Neuronal stem cell (in vitro differentiated cells): Measurements from ENCODE around the gene VSIG2.

Experiments used
- DNase-seq: peaks from one replicate; pipeline ENCODE4 v3.0.0-alpha.2; 2013; ENCODE audit warnings: low spot score
- H2AFZ ChIP-seq: one replicate; pipeline ENCODE4 v1.6.1; 2013; ENCODE audit warnings: mild to moderate bottlenecking, low read length, inconsistent platforms
- H2AK5ac ChIP-seq: 2 replicates; pipeline ENCODE4 v1.6.1; 2013; ENCODE audit warnings: low read depth, mild to moderate bottlenecking, inconsistent platforms, low read length, moderate library complexity, mixed read lengths
- H2BK120ac ChIP-seq: 2 replicates; pipeline ENCODE4 v1.6.1; 2013; ENCODE audit warnings: low read depth, mild to moderate bottlenecking, inconsistent platforms, low read length, moderate library complexity, mixed read lengths
- H2BK12ac ChIP-seq: one replicate; pipeline ENCODE4 v1.6.1; 2013; ENCODE audit warnings: low read length, inconsistent platforms
- H2BK15ac ChIP-seq: 2 replicates; pipeline ENCODE4 v1.6.1; 2013; ENCODE audit warnings: mild to moderate bottlenecking, low read length, inconsistent platforms, mixed read lengths
- H2BK5ac ChIP-seq: one replicate; pipeline ENCODE4 v1.6.1; 2013; ENCODE audit warnings: inconsistent platforms, mild to moderate bottlenecking, low read length, moderate library complexity
- H3K14ac ChIP-seq: one replicate; pipeline ENCODE4 v1.6.1; 2013; ENCODE audit warnings: low read length, inconsistent platforms
- H3K18ac ChIP-seq: 2 replicates; pipeline ENCODE4 v1.6.1; 2013; ENCODE audit warnings: low read length, inconsistent platforms
- H3K23ac ChIP-seq: 2 replicates; pipeline ENCODE4 v1.6.1; 2013; ENCODE audit warnings: low read depth, mild to moderate bottlenecking, mixed read lengths, low read length, inconsistent platforms; ENCODE audit not compliant: poor library complexity
- H3K27ac ChIP-seq: replicated peaks from 3 replicates; pipeline ENCODE4 v1.5.1; 2013; ENCODE audit warnings: low read length, inconsistent platforms
- H3K27me3 ChIP-seq, 3 experiments: 2 replicates each; pipeline ENCODE4 v1.6.1; 2013; ENCODE audit warnings: low read length in 3 of 3, mild to moderate bottlenecking in 2 of 3, inconsistent platforms in 1 of 3, low read depth in 1 of 3, mixed read lengths in 1 of 3, moderate library complexity in 1 of 3; ENCODE audit not compliant: control insufficient read depth in 3 of 3, insufficient read depth in 3 of 3
- H3K36me3 ChIP-seq, 2 donors: replicated peaks in 1 of 2; 2 replicates each; pipeline ENCODE4 v1.6.1; 2013; ENCODE audit warnings: low read length in 2 of 2; ENCODE audit not compliant: control insufficient read depth in 2 of 2, insufficient read depth in 2 of 2
- H3K4ac ChIP-seq: 2 replicates; pipeline ENCODE4 v1.6.1; 2013; ENCODE audit warnings: inconsistent platforms, mild to moderate bottlenecking, low read length, moderate library complexity
- H3K4me1 ChIP-seq, 2 donors: 1 replicate in 1 of 2; 2 replicates in 1 of 2; pipeline ENCODE4 v1.6.1; 2013; ENCODE audit warnings: low read length in 2 of 2, low read depth in 1 of 2; ENCODE audit not compliant: control insufficient read depth in 2 of 2, insufficient read depth in 1 of 2
- H3K4me2 ChIP-seq: one replicate; pipeline ENCODE4 v1.6.1; 2013; ENCODE audit warnings: mild to moderate bottlenecking, low read length, inconsistent platforms; ENCODE audit not compliant: insufficient read depth, poor library complexity, severe bottlenecking
- H3K4me3 ChIP-seq, 2 donors: 2 replicates each; pipeline ENCODE4 v1.5.1; 2013; ENCODE audit warnings: low read length in 2 of 2, mild to moderate bottlenecking in 2 of 2, inconsistent platforms in 1 of 2, moderate library complexity in 1 of 2
- H3K79me1 ChIP-seq: one replicate; pipeline ENCODE4 v1.6.1; 2013; ENCODE audit warnings: low read depth, mild to moderate bottlenecking, inconsistent platforms, low read length, moderate library complexity
- H3K9ac ChIP-seq: one replicate; pipeline ENCODE4 v1.6.1; 2013; ENCODE audit warnings: mild to moderate bottlenecking, low read depth, low read length, inconsistent platforms; ENCODE audit not compliant: poor library complexity
- H3K9me3 ChIP-seq, 2 donors: replicated peaks in 1 of 2; 2 replicates each; pipeline versions ENCODE3 to v1.6.1; 2013; ENCODE audit warnings: low read length in 2 of 2, mild to moderate bottlenecking in 2 of 2, inconsistent platforms in 1 of 2, low read depth in 1 of 2, mixed read lengths in 1 of 2, moderate library complexity in 1 of 2; ENCODE audit not compliant: control insufficient read depth in 2 of 2, insufficient read depth in 1 of 2
- H4K8ac ChIP-seq: one replicate; pipeline ENCODE4 v1.6.1; 2013; ENCODE audit warnings: low read depth, mild to moderate bottlenecking, inconsistent platforms, low read length, moderate library complexity
- H4K91ac ChIP-seq: one replicate; pipeline ENCODE4 v1.6.1; 2013; ENCODE audit warnings: low read length, low read depth, mild to moderate bottlenecking, inconsistent platforms; ENCODE audit not compliant: poor library complexity
- WGBS, 2 donors: extraction: QIAGEN DNeasy Blood & Tissue Kit; methylation state at CpG; one replicate each; pipeline ENCODE4 v1.1.7; 2013; ENCODE audit warnings: missing lambda C conversion rate in 2 of 2, mixed read lengths in 1 of 2; ENCODE audit not compliant: insufficient read length in 2 of 2, insufficient replicate concordance in 1 of 2; ENCODE audit errors: extremely low coverage in 2 of 2; 5-methylcytosine and 5-hydroxymethylcytosine counted together

Gene VSIG2

GRCh38 chr11:124799348-124800225 lies 47.5 kb upstream of the VSIG2 start:
- peak overlapping the region; percentile 99 for H3K18ac ChIP-seq
- H3K9ac ChIP-seq, result peak overlapping the region; percentile 98
- H3K79me1 ChIP-seq, result peaks cover 5% of the 10 kb centered on the region
- H3K14ac ChIP-seq, result peak overlapping the region; percentile 97
- peak overlapping the region; percentile 95 for H3K4ac ChIP-seq
- H4K91ac ChIP-seq, result no peak overlapping the region
- no peaks in the 10 kb centered on the region for H3K9me3 ChIP-seq
- H2BK15ac ChIP-seq, result peak overlapping the region; percentile 68
- H3K36me3 ChIP-seq, result peaks cover 2 to 29% of the 10 kb centered on the region in 2 donors
- H2BK5ac ChIP-seq, result peak overlapping the region; percentile 98
- peak overlapping the region; percentile 95 for H4K8ac ChIP-seq
- peak overlapping the region; percentile 99 for H2AFZ ChIP-seq
- H3K4me2 ChIP-seq, result peak overlapping the region; percentile 55
- no CpG with 5 or more reads among the region's 83 CpGs for WGBS, 2 donors
- DNase-seq, result peak; percentile 55
- peak overlapping the region; percentile 99 for H3K27ac ChIP-seq
- peaks cover 2 to 12% of the 10 kb centered on the region in 2 donors for H3K4me1 ChIP-seq
- H3K23ac ChIP-seq, result peak overlapping the region; percentile 98
- H2BK120ac ChIP-seq, result peak overlapping the region; percentile 100
- peak overlapping the region; percentile 52 to 98 for H3K4me3 ChIP-seq
- H3K27me3 ChIP-seq, result no peaks in the 10 kb centered on the region
- peak overlapping the region; percentile 79 for H2BK12ac ChIP-seq
- H2AK5ac ChIP-seq, result peak overlapping the region; percentile 87

- H3K79me1 ChIP-seq, result peaks cover 5% of the 10 kb centered on the region
- peaks cover 2 to 27% of the 10 kb centered on the region in 2 donors for H3K36me3 ChIP-seq
- no peak overlapping the region for H3K4ac ChIP-seq
- H4K91ac ChIP-seq, result no peak overlapping the region
- no peaks in the 10 kb centered on the region for H3K27me3 ChIP-seq
- H3K9me3 ChIP-seq, result no peaks in the 10 kb centered on the region
- no peak overlapping the region for H2BK120ac ChIP-seq
- no peak overlapping the region for H3K18ac ChIP-seq
- H3K14ac ChIP-seq, result no peak overlapping the region
- no peak overlapping the region for H2BK5ac ChIP-seq
- H3K27ac ChIP-seq, result peak overlapping the region; percentile 99
- no peak overlapping the region for H2BK12ac ChIP-seq
- no peak overlapping the region for H4K8ac ChIP-seq
- peak overlapping the region; percentile 99 for H2AFZ ChIP-seq
- WGBS, 2 donors, result no CpG with 5 or more reads among the region's 8 CpGs
- H2BK15ac ChIP-seq, result no peak overlapping the region
- H3K4me1 ChIP-seq, result peaks cover 2 to 12% of the 10 kb centered on the region in 2 donors
- no peak overlapping the region for H2AK5ac ChIP-seq
- no peak overlapping the region for H3K23ac ChIP-seq
- peak overlapping the region; percentile 55 for H3K4me2 ChIP-seq
- no peak for DNase-seq
- H3K4me3 ChIP-seq, result peak overlapping the region; percentile 52 to 98
- H3K9ac ChIP-seq, result no peak overlapping the region
These were observed 46.9 kb upstream of the VSIG2 start for GRCh38 chr11:124798991-124799347.

- H2BK120ac ChIP-seq, result no peak overlapping the region
- H4K91ac ChIP-seq, result no peak overlapping the region
- H4K8ac ChIP-seq, result no peak overlapping the region
- H3K18ac ChIP-seq, result no peak overlapping the region
- no peak overlapping the region for H2BK5ac ChIP-seq
- H3K23ac ChIP-seq, result no peak overlapping the region
- H3K27ac ChIP-seq, result no peak overlapping the region
- no peaks in the 10 kb centered on the region for H3K27me3 ChIP-seq
- peaks cover 8 to 15% of the 10 kb centered on the region in 2 donors for H3K4me1 ChIP-seq
- no peak overlapping the region for H3K4ac ChIP-seq
- H2BK15ac ChIP-seq, result no peak overlapping the region
- WGBS, 2 donors, result no CpG with 5 or more reads among the region's 3 CpGs
- no peak overlapping the region for H3K4me2 ChIP-seq
- H2BK12ac ChIP-seq, result no peak overlapping the region
- H3K36me3 ChIP-seq, result peaks cover 2 to 27% of the 10 kb centered on the region in 2 donors
- H3K14ac ChIP-seq, result no peak overlapping the region
- no peak overlapping the region for H2AFZ ChIP-seq
- no peak overlapping the region for H3K9ac ChIP-seq
- H3K4me3 ChIP-seq, result no peak overlapping the region
- peaks cover 7% of the 10 kb centered on the region for H3K79me1 ChIP-seq
- H3K9me3 ChIP-seq, result no peaks in the 10 kb centered on the region
- DNase-seq, result no peak
- no peak overlapping the region for H2AK5ac ChIP-seq
These were observed 44.3 kb upstream of the VSIG2 start for GRCh38 chr11:124796312-124796711.

- H3K36me3 ChIP-seq, result peaks cover 2 to 30% of the 10 kb centered on the region in 2 donors
- no peak overlapping the region for H2BK12ac ChIP-seq
- H2AFZ ChIP-seq, result no peak overlapping the region
- H3K4me1 ChIP-seq, result peaks cover 10 to 18% of the 10 kb centered on the region in 2 donors
- no peak overlapping the region for H3K23ac ChIP-seq
- H4K8ac ChIP-seq, result no peak overlapping the region
- H2AK5ac ChIP-seq, result no peak overlapping the region
- no peak overlapping the region for H2BK120ac ChIP-seq
- no peak overlapping the region for H3K4me3 ChIP-seq
- H3K18ac ChIP-seq, result no peak overlapping the region
- H3K4me2 ChIP-seq, result peak overlapping the region; percentile 4
- no peak overlapping the region for H2BK15ac ChIP-seq
- H3K79me1 ChIP-seq, result peaks cover 2% of the 10 kb centered on the region
- H3K14ac ChIP-seq, result no peak overlapping the region
- no peak overlapping the region for H4K91ac ChIP-seq
- H3K9me3 ChIP-seq, result no peaks in the 10 kb centered on the region
- DNase-seq, result peak; percentile 45
- no peak overlapping the region for H3K27ac ChIP-seq
- no peak overlapping the region for H3K4ac ChIP-seq
- no CpG with 5 or more reads among the region's 2 CpGs for WGBS, 2 donors
- H2BK5ac ChIP-seq, result no peak overlapping the region
- H3K9ac ChIP-seq, result no peak overlapping the region
- no peaks in the 10 kb centered on the region for H3K27me3 ChIP-seq
These were observed 41.6 kb upstream of the VSIG2 start for GRCh38 chr11:124793466-124794278.
